Endothelial cell of umbilical vein (primary cell): ENCODE measurements around the gene TTC13. TPM values are rescaled to one million over a fixed set of nuclear protein-coding genes. Genes with fewer than 3 reads are reported as not detected.

Source experiments
- BruUV-seq: library from RNA; stranded (reverse); fragments of 400-500 nt; replicated peaks from 2 replicates; lab custom pipeline; 2021; lab: Mats Ljungman, UMichigan
- CTCF ChIA-PET: fragments of 300-600, 350-600 bp; sonication (Branson Sonifier 250); formaldehyde crosslinking; loops from one replicate; lab custom pipeline; 2021; ENCODE audit warnings: antibody characterized with exemption, inconsistent platforms; lab: Charles Lee
- POLR2A ChIA-PET: fragments of 300-600, 350-600 bp; sonication (Branson Sonifier 250); formaldehyde crosslinking; loops from one replicate; lab custom pipeline; 2021; ENCODE audit warnings: antibody characterized with exemption, inconsistent platforms; lab: Charles Lee
- DNase-seq: peaks from one replicate; pipeline ENCODE4 v3.0.0-alpha.2; 2011; ENCODE audit warnings: low read depth, low spot score
- FAIRE-seq: peaks from 2 replicates; lab custom pipeline; 2011; peaks lifted over from hg19 to GRCh38; lab: Jason Lieb, UNC
- H2AFZ ChIP-seq: 2 replicates; pipeline ENCODE4 v1.6.0; 2012; ENCODE audit warnings: low read depth, low read length, control low read depth, inconsistent platforms
- H3K27ac ChIP-seq: 2 replicates; pipeline ENCODE4 v1.5.1; 2011; ENCODE audit warnings: low read depth, mild to moderate bottlenecking, control low read depth, low read length, moderate library complexity; ENCODE audit not compliant: insufficient read depth
- H3K27me3 ChIP-seq, 2 experiments: 2 replicates each; pipeline versions ENCODE4 v1.6.0 to v1.6.1; 2011; ENCODE audit warnings: low read length in 2 of 2, mixed read lengths in 1 of 2; ENCODE audit not compliant: control insufficient read depth in 2 of 2, insufficient read depth in 2 of 2
- H3K36me3 ChIP-seq, 2 experiments: 2 replicates in 1 of 2; 3 replicates in 1 of 2; pipeline ENCODE4 v1.5.1; 2011; ENCODE audit warnings: low read length in 2 of 2, mild to moderate bottlenecking in 1 of 2, moderate library complexity in 1 of 2; ENCODE audit not compliant: control insufficient read depth in 2 of 2, insufficient read depth in 2 of 2; ENCODE audit errors: extremely low read depth in 1 of 2
- H3K4me1 ChIP-seq: 3 replicates; pipeline ENCODE4 v1.5.1; 2011; ENCODE audit warnings: mild to moderate bottlenecking, low read length; ENCODE audit not compliant: control insufficient read depth, insufficient read depth; ENCODE audit errors: extremely low read depth
- H3K4me2 ChIP-seq: 2 replicates; pipeline ENCODE4 v1.6.1; 2011; ENCODE audit warnings: low read length, control low read depth, mixed read lengths; ENCODE audit not compliant: insufficient read depth
- H3K4me3 ChIP-seq, 3 experiments: fragments of 200-600 bp in 1 of 3; sonication (generic), shearing (Covaris generic) in 1 of 3; replicated peaks in 1 of 3; 2 replicates each; pipeline ENCODE4 v1.5.1; 2011 to 2016; ENCODE audit warnings: control low read depth in 3 of 3, low read length in 3 of 3, mild to moderate bottlenecking in 2 of 3, inconsistent platforms in 1 of 3, low read depth in 1 of 3, moderate library complexity in 1 of 3; ENCODE audit not compliant: insufficient read depth in 1 of 3
- H3K79me2 ChIP-seq: 2 replicates; pipeline ENCODE4 v1.6.0; 2012; ENCODE audit warnings: low read length, inconsistent platforms; ENCODE audit not compliant: control insufficient read depth, insufficient read depth
- H3K9ac ChIP-seq: replicated peaks from 2 replicates; pipeline ENCODE3; 2011; ENCODE audit warnings: low read length, control low read depth; ENCODE audit not compliant: insufficient read depth; ENCODE audit errors: extremely low read depth
- H3K9me1 ChIP-seq: replicated peaks from 3 replicates; pipeline ENCODE4 v1.6.0; 2011; ENCODE audit warnings: mild to moderate bottlenecking, low read length; ENCODE audit not compliant: control insufficient read depth, insufficient read depth; ENCODE audit errors: extremely low read depth
- H3K9me3 ChIP-seq: replicated peaks from 2 replicates; pipeline ENCODE4 v1.5.1; 2012; ENCODE audit warnings: low read length, inconsistent platforms; ENCODE audit not compliant: control insufficient read depth, insufficient read depth
- H4K20me1 ChIP-seq: replicated peaks from 2 replicates; pipeline ENCODE3; 2011; ENCODE audit warnings: mild to moderate bottlenecking, low read length; ENCODE audit not compliant: control insufficient read depth, insufficient read depth; ENCODE audit errors: extremely low read depth
- EZH2 ChIP-seq: IDR thresholded peaks from 2 replicates; pipeline ENCODE4 v1.6.1; 2012; ENCODE audit warnings: borderline replicate concordance, low read depth, mild to moderate bottlenecking, moderate library complexity, low read length, inconsistent platforms; ENCODE audit not compliant: severe bottlenecking
- FOS ChIP-seq: IDR thresholded peaks from 2 replicates; pipeline ENCODE4 v1.6.1; 2011; ENCODE audit warnings: mild to moderate bottlenecking, low read length, moderate library complexity, borderline replicate concordance; ENCODE audit not compliant: insufficient read depth
- GATA2 ChIP-seq: IDR thresholded peaks from 2 replicates; pipeline ENCODE4 v1.7.0; 2011; ENCODE audit warnings: low read depth, mild to moderate bottlenecking, moderate library complexity, mixed read lengths, low read length; ENCODE audit not compliant: insufficient read length, insufficient read depth
- JUN ChIP-seq: IDR thresholded peaks from 2 replicates; pipeline ENCODE4 v1.6.1; 2011; ENCODE audit warnings: borderline replicate concordance, low read depth; ENCODE audit not compliant: insufficient read length, insufficient read depth
- MAX ChIP-seq: IDR thresholded peaks from 2 replicates; pipeline ENCODE4 v1.6.1; 2011; ENCODE audit not compliant: insufficient read depth, insufficient read length
- MYC ChIP-seq: IDR thresholded peaks from one replicate; pipeline ENCODE4 v1.6.1; 2011; ENCODE audit warnings: mild to moderate bottlenecking, low read depth, low read length
- POLR2A ChIP-seq: IDR thresholded peaks from 2 replicates; pipeline ENCODE4 v1.6.1; 2012; ENCODE audit warnings: low read depth, mild to moderate bottlenecking, control low read depth, low read length
- POLR2AphosphoS5 ChIP-seq: IDR thresholded peaks from 2 replicates; pipeline ENCODE4 v1.6.1; 2012; ENCODE audit warnings: low read depth, mild to moderate bottlenecking, control low read depth, low read length, moderate library complexity; ENCODE audit not compliant: insufficient read depth
- dilution Hi-C: fragments of 300-500 bp; cut with MboI; formaldehyde crosslinking; loops from one replicate; pipeline ENCODE4 v1.15.0; 2019; ENCODE audit warnings: low sequenced_read_pairs; ENCODE audit not compliant: extremely low pct_ligation_motif_present
- intact Hi-C: fragments of 100-400 bp; cut with micrococcal nuclease; formaldehyde crosslinking; loops from one replicate; pipeline ENCODE4 v1.10.0; 2022
- polyA plus RNA-seq, 4 experiments: library from polyadenylated mRNA; depleted of rRNA in 3 of 4; stranded (reverse) in 3 of 4; unstranded in 1 of 4; fragments of >200 nt; gene quantifications; 2 replicates each; pipeline versions ENCODE4 v1.2.1 to v1.2.3, GENCODE V29; 2011 to 2012; ENCODE audit warnings: missing spikeins in 1 of 4
- total RNA-seq: library from RNA; stranded (reverse); gene quantifications from 2 replicates; pipeline ENCODE4 v1.2.3, GENCODE V29; 2021
- TF ChIP-seq, protein P1 (sequence below), 2 donors: IDR thresholded peaks; 1 replicate in 1 of 2; 2 replicates in 1 of 2; pipeline ENCODE4 v1.5.1; 2011; ENCODE audit warnings: low read length in 2 of 2, mild to moderate bottlenecking in 2 of 2, moderate library complexity in 2 of 2, control low read depth in 1 of 2, inconsistent platforms in 1 of 2, low read depth in 1 of 2; ENCODE audit not compliant: insufficient read depth in 1 of 2; ENCODE audit errors: extremely low read depth in 1 of 2

TTC13 gene
- total and polyA plus RNA-seq, 2 donors (not counting 3 experiments of a cell fraction or from before 2014, with no cell fraction given) = 8.8 to 23.9 TPM

DNA sequence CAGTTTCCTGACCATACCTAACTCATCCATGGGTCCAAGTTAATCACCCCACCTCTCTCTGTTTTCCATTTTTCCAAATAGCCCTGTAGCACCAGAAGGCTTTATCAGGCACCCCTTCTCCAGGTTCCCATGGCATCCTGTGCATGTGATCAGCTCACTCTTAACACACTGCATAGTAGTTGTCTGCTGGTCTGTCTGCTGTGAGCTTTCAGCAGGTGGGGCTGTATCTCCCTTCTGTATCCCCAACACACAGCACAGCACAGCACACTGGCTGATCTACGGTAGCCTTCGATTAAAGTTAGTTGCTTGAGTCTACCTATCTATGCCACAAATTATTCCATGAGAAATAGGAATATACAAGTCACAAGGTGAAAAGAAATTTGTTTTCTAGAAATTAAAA is 56.0 kb downstream of the TTC13 start:
- H3K4me2 ChIP-seq = no peak overlapping the region
- H3K27ac ChIP-seq = no peak overlapping the region
- H3K4me1 ChIP-seq = no peaks in the 10 kb centered on the region
- no peak for FAIRE-seq
- dilution Hi-C loops = no loop called here
- no peaks in the 10 kb centered on the region for H3K79me2 ChIP-seq
- CTCF ChIA-PET = interaction anchor here (0.7 to 3.5 kb wide), 5 partner anchors 50 to 288 kb away, joined by 3 to 14 read pairs (median 3); partner anchors contain the start of genes ARV1 and TTC13
- H4K20me1 ChIP-seq = no peaks in the 10 kb centered on the region
- no peak overlapping the region for H3K4me3 ChIP-seq
- no TSS peak for BruUV-seq
- TF ChIP-seq, protein P1, sequence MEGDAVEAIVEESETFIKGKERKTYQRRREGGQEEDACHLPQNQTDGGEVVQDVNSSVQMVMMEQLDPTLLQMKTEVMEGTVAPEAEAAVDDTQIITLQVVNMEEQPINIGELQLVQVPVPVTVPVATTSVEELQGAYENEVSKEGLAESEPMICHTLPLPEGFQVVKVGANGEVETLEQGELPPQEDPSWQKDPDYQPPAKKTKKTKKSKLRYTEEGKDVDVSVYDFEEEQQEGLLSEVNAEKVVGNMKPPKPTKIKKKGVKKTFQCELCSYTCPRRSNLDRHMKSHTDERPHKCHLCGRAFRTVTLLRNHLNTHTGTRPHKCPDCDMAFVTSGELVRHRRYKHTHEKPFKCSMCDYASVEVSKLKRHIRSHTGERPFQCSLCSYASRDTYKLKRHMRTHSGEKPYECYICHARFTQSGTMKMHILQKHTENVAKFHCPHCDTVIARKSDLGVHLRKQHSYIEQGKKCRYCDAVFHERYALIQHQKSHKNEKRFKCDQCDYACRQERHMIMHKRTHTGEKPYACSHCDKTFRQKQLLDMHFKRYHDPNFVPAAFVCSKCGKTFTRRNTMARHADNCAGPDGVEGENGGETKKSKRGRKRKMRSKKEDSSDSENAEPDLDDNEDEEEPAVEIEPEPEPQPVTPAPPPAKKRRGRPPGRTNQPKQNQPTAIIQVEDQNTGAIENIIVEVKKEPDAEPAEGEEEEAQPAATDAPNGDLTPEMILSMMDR (IDR thresholded peaks at IDR 0.05; ENCODE audit: extremely low read depth in 1 of 2, insufficient read depth in 1 of 2, low read depth in 1 of 2, low read length in 2 of 2) = peak in 1 of 2 donors; percentile 0
- no peak for TF ChIP-seq POLR2A
- POLR2A ChIA-PET = no interaction called here
- intact Hi-C loops = no loop called here
- no peaks in the 10 kb centered on the region for H3K9me1 ChIP-seq
- no peak for DNase-seq
- no peaks in the 10 kb centered on the region for H3K9me3 ChIP-seq
- no peaks in the 10 kb centered on the region for H3K27me3 ChIP-seq
- H3K36me3 ChIP-seq = peaks cover 0 to 18% of the 10 kb centered on the region in 2 experiments
- H2AFZ ChIP-seq = no peak overlapping the region
- no peak overlapping the region for H3K9ac ChIP-seq

GRCh38 chr1:230919207-230919606 is 59.5 kb downstream of the TTC13 start:
- Histone ChIP-seq H3K9me1 (no peaks in the 10 kb centered on the region), H3K4me2 (no peak overlapping the region), H3K36me3 (peaks cover 0 to 18% of the 10 kb centered on the region in 2 experiments), H4K20me1 (no peaks in the 10 kb centered on the region), H2AFZ (no peak overlapping the region), H3K9me3 (no peaks in the 10 kb centered on the region), H3K9ac (no peak overlapping the region), H3K4me1 (no peaks in the 10 kb centered on the region), H3K27me3 (no peaks in the 10 kb centered on the region), H3K79me2 (no peaks in the 10 kb centered on the region), H3K27ac (no peak overlapping the region), H3K4me3 (no peak overlapping the region)
- TF ChIP-seq JUN = no peak
- TF ChIP-seq, protein P1 (IDR thresholded peaks at IDR 0.05; ENCODE audit: extremely low read depth in 1 of 2, insufficient read depth in 1 of 2, low read depth in 1 of 2, low read length in 2 of 2) = no peak
- no peak for TF ChIP-seq GATA2
- no peak for TF ChIP-seq MAX
- no peak for TF ChIP-seq EZH2
- no peak for TF ChIP-seq FOS
- TF ChIP-seq MYC = no peak
- no peak for TF ChIP-seq POLR2AphosphoS5
- no peak for TF ChIP-seq POLR2A
- FAIRE-seq (no peak), DNase-seq (no peak)
- no TSS peak for BruUV-seq
- dilution Hi-C loops (no loop called here), intact Hi-C loops (no loop called here)
- CTCF ChIA-PET = interaction anchor here (1.2 to 2.5 kb wide), 5 partner anchors 12 to 292 kb away, joined by 4 to 16 read pairs (median 7); no protein-coding TSS in a partner anchor
- POLR2A ChIA-PET = no interaction called here
